ENCODE measurements around the gene NOL4L. TPM values are rescaled to one million over a fixed set of nuclear protein-coding genes. Genes with fewer than 3 reads are reported as not detected.

The NOL4L gene
- total and polyA plus RNA-seq, 4 donors, result 7.9 to 20.6 (median 12.2) TPM

DNA sequence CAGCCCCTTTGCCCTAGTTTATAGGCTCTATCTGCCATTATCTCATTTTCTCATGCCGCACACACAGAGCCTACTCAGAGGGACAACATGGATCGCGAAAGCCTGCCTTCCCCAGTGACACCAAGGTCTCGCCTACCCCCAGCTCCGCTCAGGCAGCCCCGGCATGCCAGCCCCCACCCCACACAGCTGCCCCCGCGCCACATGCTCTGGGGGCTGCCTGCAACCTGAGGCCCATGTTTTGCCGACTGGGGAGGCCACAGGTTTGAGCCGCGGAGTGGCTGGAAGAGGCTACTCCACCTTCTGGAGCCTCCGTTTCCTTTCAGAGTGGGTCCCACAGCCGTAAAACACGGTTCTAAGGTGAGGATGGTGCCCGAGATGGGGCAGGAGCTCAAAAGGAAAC lies 124.9 kb downstream of the NOL4L start:
- H3K9ac ChIP-seq (ENCODE audit: insufficient read depth in 1 of 2, low read length in 2 of 2), result no peak overlapping the region

DNA sequence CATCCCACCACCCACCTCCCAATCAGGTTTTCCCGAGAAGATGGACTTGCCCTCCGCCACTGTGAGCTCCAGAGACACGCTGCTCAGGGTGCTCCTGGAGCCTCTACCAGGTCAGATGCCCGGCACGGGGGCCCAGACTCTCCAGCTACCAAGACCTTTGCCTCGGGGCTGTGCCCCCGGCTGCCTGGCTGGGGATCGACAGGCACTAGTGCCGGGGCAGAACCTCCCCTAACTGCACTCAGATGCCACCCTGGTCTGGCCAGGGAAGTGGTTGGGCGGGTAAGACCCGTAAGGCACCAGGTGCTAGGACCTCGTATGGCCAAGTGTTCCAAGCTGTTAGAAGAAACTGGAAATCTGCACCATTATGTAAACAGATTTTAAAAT lies 126.3 kb downstream of the NOL4L start:
- H3K36me3 ChIP-seq (ENCODE audit: control insufficient read depth in 4 of 4, insufficient read depth in 4 of 4, low read length in 4 of 4), result peaks cover 0 to 14% (median 8%) of the 10 kb centered on the region in 4 donors
- H3K27ac ChIP-seq (ENCODE audit: low read depth in 1 of 2, low read length in 1 of 2), result no peak overlapping the region
- WGBS, 2 donors, result 84 to 86% methylated on average over 12 of the region's 12 CpGs
- H3K27me3 ChIP-seq (ENCODE audit: control insufficient read depth in 3 of 3, insufficient read depth in 3 of 3, low read length in 2 of 3), result no peaks in the 10 kb centered on the region
- no peak overlapping the region for H3K4me3 ChIP-seq
- H3K4me1 ChIP-seq (ENCODE audit: control insufficient read depth in 5 of 5, insufficient read depth in 5 of 5, low read length in 5 of 5), result peaks cover 0 to 29% (median 5%) of the 10 kb centered on the region in 5 donors
- ATAC-seq (ENCODE audit: insufficient read depth, low FRiP score) (no peak), DNase-seq (no peak)
- TF ChIP-seq, protein P1, sequence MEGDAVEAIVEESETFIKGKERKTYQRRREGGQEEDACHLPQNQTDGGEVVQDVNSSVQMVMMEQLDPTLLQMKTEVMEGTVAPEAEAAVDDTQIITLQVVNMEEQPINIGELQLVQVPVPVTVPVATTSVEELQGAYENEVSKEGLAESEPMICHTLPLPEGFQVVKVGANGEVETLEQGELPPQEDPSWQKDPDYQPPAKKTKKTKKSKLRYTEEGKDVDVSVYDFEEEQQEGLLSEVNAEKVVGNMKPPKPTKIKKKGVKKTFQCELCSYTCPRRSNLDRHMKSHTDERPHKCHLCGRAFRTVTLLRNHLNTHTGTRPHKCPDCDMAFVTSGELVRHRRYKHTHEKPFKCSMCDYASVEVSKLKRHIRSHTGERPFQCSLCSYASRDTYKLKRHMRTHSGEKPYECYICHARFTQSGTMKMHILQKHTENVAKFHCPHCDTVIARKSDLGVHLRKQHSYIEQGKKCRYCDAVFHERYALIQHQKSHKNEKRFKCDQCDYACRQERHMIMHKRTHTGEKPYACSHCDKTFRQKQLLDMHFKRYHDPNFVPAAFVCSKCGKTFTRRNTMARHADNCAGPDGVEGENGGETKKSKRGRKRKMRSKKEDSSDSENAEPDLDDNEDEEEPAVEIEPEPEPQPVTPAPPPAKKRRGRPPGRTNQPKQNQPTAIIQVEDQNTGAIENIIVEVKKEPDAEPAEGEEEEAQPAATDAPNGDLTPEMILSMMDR (IDR thresholded peaks at IDR 0.05; ENCODE audit: control extremely low read depth, extremely low read depth), result no peak
- H3K9ac ChIP-seq (ENCODE audit: insufficient read depth in 1 of 2, low read length in 2 of 2), result no peak overlapping the region
- no peaks in the 10 kb centered on the region for H3K9me3 ChIP-seq (ENCODE audit: control insufficient read depth in 4 of 4, insufficient read depth in 3 of 4, low read length in 3 of 4)

More for the DNA sequence above, 124.9 kb downstream of the NOL4L start:
- H3K36me3 ChIP-seq (ENCODE audit: control insufficient read depth in 4 of 4, insufficient read depth in 4 of 4, low read length in 4 of 4), result peaks cover 0 to 10% (median 5%) of the 10 kb centered on the region in 4 donors
- no peaks in the 10 kb centered on the region for H3K27me3 ChIP-seq (ENCODE audit: control insufficient read depth in 3 of 3, insufficient read depth in 3 of 3, low read length in 2 of 3)
- ATAC-seq (ENCODE audit: insufficient read depth, low FRiP score), result no peak
- no peak overlapping the region for H3K4me3 ChIP-seq
- H3K9me3 ChIP-seq (ENCODE audit: control insufficient read depth in 4 of 4, insufficient read depth in 3 of 4, low read length in 3 of 4), result no peaks in the 10 kb centered on the region
- H3K27ac ChIP-seq (ENCODE audit: low read depth in 1 of 2, low read length in 1 of 2), result no peak overlapping the region
- TF ChIP-seq, protein P1 (IDR thresholded peaks at IDR 0.05; ENCODE audit: control extremely low read depth, extremely low read depth), result no peak
- peaks cover 0 to 35% (median 11%) of the 10 kb centered on the region in 5 donors for H3K4me1 ChIP-seq (ENCODE audit: control insufficient read depth in 5 of 5, insufficient read depth in 5 of 5, low read length in 5 of 5)
- DNase-seq, result no peak
- WGBS, 2 donors, result 91 to 93% methylated on average over 15 of the region's 15 CpGs

DNA sequence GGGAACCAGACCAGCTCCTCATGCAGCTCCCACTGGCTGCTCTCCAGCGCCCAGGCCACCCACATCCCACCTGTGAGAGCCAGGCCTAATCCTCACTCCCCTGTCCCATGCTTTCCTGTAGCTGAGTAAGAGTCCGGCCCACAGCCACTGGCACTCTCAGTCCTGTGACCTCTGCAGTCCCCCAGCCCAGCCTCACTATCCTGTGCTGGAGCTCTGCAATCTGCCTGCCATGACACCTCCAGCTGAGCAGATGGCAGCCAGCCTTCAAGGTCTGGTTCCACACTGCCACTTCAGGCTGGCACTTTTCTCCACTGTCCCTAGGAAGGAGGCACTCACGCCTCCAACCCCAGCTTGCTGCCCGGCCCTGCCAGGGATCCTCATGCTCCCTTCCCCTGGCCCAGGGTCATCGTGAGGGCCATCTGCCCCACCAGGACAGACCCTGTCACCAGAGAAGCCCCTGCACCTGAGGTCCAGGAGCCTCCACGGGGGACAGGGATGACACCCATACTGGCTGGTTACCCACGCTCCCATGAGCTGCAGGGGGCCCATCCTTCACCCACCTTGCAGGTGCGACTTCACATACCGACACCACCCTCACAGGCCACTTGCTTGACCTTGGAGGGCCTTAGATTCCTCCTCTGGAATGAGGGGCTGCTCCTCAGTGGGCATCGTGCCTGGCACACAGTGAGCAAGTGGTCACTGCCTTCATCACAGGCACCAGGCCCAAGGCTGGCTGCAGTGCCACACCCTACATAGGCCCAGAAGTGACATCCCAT lies 126.9 kb downstream of the NOL4L start:
- no peak for ATAC-seq (ENCODE audit: insufficient read depth, low FRiP score)
- H3K4me1 ChIP-seq (ENCODE audit: control insufficient read depth in 5 of 5, insufficient read depth in 5 of 5, low read length in 5 of 5), result peaks cover 0 to 23% (median 3%) of the 10 kb centered on the region in 5 donors
- H3K36me3 ChIP-seq (ENCODE audit: control insufficient read depth in 4 of 4, insufficient read depth in 4 of 4, low read length in 4 of 4), result peaks cover 0 to 20% (median 11%) of the 10 kb centered on the region in 4 donors

More for the DNA sequence above, 126.9 kb downstream of the NOL4L start:
- 84 to 91% methylated on average over 10 of the region's 10 CpGs for WGBS, 2 donors
- TF ChIP-seq, protein P1 (IDR thresholded peaks at IDR 0.05; ENCODE audit: control extremely low read depth, extremely low read depth), result no peak
- DNase-seq, result no peak
- Histone ChIP-seq H3K9ac (ENCODE audit: insufficient read depth in 1 of 2, low read length in 2 of 2) (no peak overlapping the region), H3K27me3 (ENCODE audit: control insufficient read depth in 3 of 3, insufficient read depth in 3 of 3, low read length in 2 of 3) (no peaks in the 10 kb centered on the region), H3K9me3 (ENCODE audit: control insufficient read depth in 4 of 4, insufficient read depth in 3 of 4, low read length in 3 of 4) (no peaks in the 10 kb centered on the region), H3K27ac (ENCODE audit: low read depth in 1 of 2, low read length in 1 of 2) (peak overlapping the region in 1 of 2 donors; percentile 15), H3K4me3 (no peak overlapping the region)

All from lung (tissue), 12 donors.